Fibroblast of lung (primary cell): Measurements from ENCODE around the gene LMF2. TPM values are rescaled to one million over a fixed set of nuclear protein-coding genes. Genes with fewer than 3 reads are reported as not detected.

Source experiments
- DNase-seq, 2 donors: peaks; one replicate each; pipeline versions ENCODE4 v3.0.0 to v3.0.0-alpha.2; 2010; ENCODE audit warnings: low read depth in 2 of 2
- H2AFZ ChIP-seq: 2 replicates; pipeline ENCODE4 v1.5.1; 2012; ENCODE audit warnings: low read length, control low read depth, inconsistent platforms
- H3K27ac ChIP-seq: 2 replicates; pipeline ENCODE4 v1.5.1; 2011; ENCODE audit warnings: low read length, control low read depth; ENCODE audit not compliant: insufficient read depth
- H3K27me3 ChIP-seq: 2 replicates; pipeline ENCODE4 v1.5.1; 2011; ENCODE audit warnings: mild to moderate bottlenecking, low read length; ENCODE audit not compliant: control insufficient read depth, insufficient read depth
- H3K36me3 ChIP-seq: 2 replicates; pipeline ENCODE4 v1.5.1; 2011; ENCODE audit warnings: low read length; ENCODE audit not compliant: control insufficient read depth, insufficient read depth
- H3K4me1 ChIP-seq: 2 replicates; pipeline ENCODE4 v1.5.1; 2011; ENCODE audit warnings: low read length; ENCODE audit not compliant: control insufficient read depth, insufficient read depth; ENCODE audit errors: extremely low read depth
- H3K4me2 ChIP-seq: 2 replicates; pipeline ENCODE4 v1.5.1; 2011; ENCODE audit warnings: low read length, control low read depth; ENCODE audit not compliant: insufficient read depth; ENCODE audit errors: extremely low read depth
- H3K4me3 ChIP-seq, 4 experiments: fragments of 200-600 bp in 1 of 4; sonication (generic) in 1 of 4; replicated peaks in 1 of 4; 2 replicates each; pipeline ENCODE4 v1.5.1; 2011 to 2016; ENCODE audit warnings: low read length in 4 of 4, low read depth in 3 of 4, mild to moderate bottlenecking in 3 of 4, control low read depth in 2 of 4, inconsistent platforms in 1 of 4, mixed read lengths in 1 of 4; ENCODE audit not compliant: insufficient read depth in 1 of 4; ENCODE audit errors: control extremely low read depth in 1 of 4
- H3K79me2 ChIP-seq: 2 replicates; pipeline ENCODE4 v1.5.1; 2012; ENCODE audit warnings: mild to moderate bottlenecking, low read length, inconsistent platforms; ENCODE audit not compliant: control insufficient read depth, insufficient read depth
- H3K9ac ChIP-seq: 2 replicates; pipeline ENCODE4 v1.5.1; 2011; ENCODE audit warnings: mild to moderate bottlenecking, low read length, control low read depth; ENCODE audit not compliant: insufficient read depth
- H3K9me3 ChIP-seq: 2 replicates; pipeline ENCODE4 v1.5.1; 2012; ENCODE audit warnings: low read depth, low read length; ENCODE audit not compliant: control insufficient read depth, insufficient read depth
- H4K20me1 ChIP-seq: 2 replicates; pipeline ENCODE4 v1.5.1; 2011; ENCODE audit warnings: low read length; ENCODE audit not compliant: control insufficient read depth, insufficient read depth; ENCODE audit errors: extremely low read depth
- CTCF ChIP-seq, 2 donors: IDR thresholded peaks in 1 of 2; conservative IDR thresholded peaks in 1 of 2; 1 replicate in 1 of 2; 2 replicates in 1 of 2; pipeline ENCODE4 v1.5.1; 2011 to 2012; ENCODE audit warnings: low read length in 2 of 2, control low read depth in 1 of 2, inconsistent platforms in 1 of 2, low read depth in 1 of 2, mild to moderate bottlenecking in 1 of 2
- EZH2 ChIP-seq: IDR thresholded peaks from 2 replicates; pipeline ENCODE4 v1.5.1; 2012; ENCODE audit warnings: low read length, control low read depth, mild to moderate bottlenecking; ENCODE audit errors: missing control alignments
- polyA plus RNA-seq, 2 donors: library from polyadenylated mRNA; depleted of rRNA in 1 of 2; stranded (reverse) in 1 of 2; unstranded in 1 of 2; fragments of >200 nt; gene quantifications; 2 replicates each; pipeline ENCODE4 v1.2.1, GENCODE V29; 2011 to 2012; ENCODE audit warnings: missing spikeins in 1 of 2
- total RNA-seq: library from RNA; depleted of rRNA; stranded (reverse); fragments of >200 nt; gene quantifications from 2 replicates; pipeline ENCODE4 v1.2.1, GENCODE V29; 2014

Gene LMF2
- total and polyA plus RNA-seq, 2 donors (not counting 1 experiment from before 2014, with no cell fraction given): 25.8 to 37.8 TPM

- no peak for DNase-seq
- TF ChIP-seq EZH2 (no peak), CTCF (conservative IDR thresholded peaks at IDR 0.05 in 1 of 2, IDR thresholded peaks at IDR 0.05 in 1 of 2; ENCODE audit: low read depth in 1 of 2, low read length in 2 of 2) (no peak)
Observed at GRCh38 chr22:50490531-50491308, 16.8 kb downstream of the LMF2 start.

GRCh38 chr22:50489363-50490243 is 17.9 kb downstream of the LMF2 start:
- TF ChIP-seq CTCF (conservative IDR thresholded peaks at IDR 0.05 in 1 of 2, IDR thresholded peaks at IDR 0.05 in 1 of 2; ENCODE audit: low read depth in 1 of 2, low read length in 2 of 2) (no peak), EZH2 (no peak)
- no peaks in the 10 kb centered on the region for H3K27me3 ChIP-seq
- H3K36me3 ChIP-seq: no peaks in the 10 kb centered on the region
- H3K9me3 ChIP-seq: no peaks in the 10 kb centered on the region
- DNase-seq: no peak
- no peak overlapping the region for H3K27ac ChIP-seq
- no peak overlapping the region for H2AFZ ChIP-seq
- H3K4me3 ChIP-seq: no peak overlapping the region
- H4K20me1 ChIP-seq: no peaks in the 10 kb centered on the region
- no peak overlapping the region for H3K9ac ChIP-seq
- no peaks in the 10 kb centered on the region for H3K4me1 ChIP-seq
- H3K79me2 ChIP-seq: no peaks in the 10 kb centered on the region
- H3K4me2 ChIP-seq: no peak overlapping the region

More at GRCh38 chr22:50490531-50491308, 16.8 kb downstream of the LMF2 start:
- H3K27ac ChIP-seq: no peak overlapping the region
- no peaks in the 10 kb centered on the region for H3K79me2 ChIP-seq
- H3K4me2 ChIP-seq: no peak overlapping the region
- no peaks in the 10 kb centered on the region for H3K4me1 ChIP-seq
- H3K27me3 ChIP-seq: no peaks in the 10 kb centered on the region
- no peaks in the 10 kb centered on the region for H3K9me3 ChIP-seq
- no peak overlapping the region for H3K9ac ChIP-seq
- H4K20me1 ChIP-seq: no peaks in the 10 kb centered on the region
- H2AFZ ChIP-seq: no peak overlapping the region
- no peaks in the 10 kb centered on the region for H3K36me3 ChIP-seq
- H3K4me3 ChIP-seq: no peak overlapping the region

- Histone ChIP-seq H3K9me3 (no peaks in the 10 kb centered on the region), H3K4me3 (no peak overlapping the region), H3K27ac (no peak overlapping the region), H3K4me2 (no peak overlapping the region), H3K4me1 (no peaks in the 10 kb centered on the region), H3K27me3 (no peaks in the 10 kb centered on the region), H4K20me1 (no peaks in the 10 kb centered on the region), H3K79me2 (no peaks in the 10 kb centered on the region), H3K36me3 (no peaks in the 10 kb centered on the region), H3K9ac (no peak overlapping the region), H2AFZ (no peak overlapping the region)
- no peak for DNase-seq
- TF ChIP-seq EZH2: no peak
- no peak for TF ChIP-seq CTCF (conservative IDR thresholded peaks at IDR 0.05 in 1 of 2, IDR thresholded peaks at IDR 0.05 in 1 of 2; ENCODE audit: low read depth in 1 of 2, low read length in 2 of 2)
Observed at GRCh38 chr22:50488886-50489285, 18.6 kb downstream of the LMF2 start.
